ENCODE measurements around the gene ERFE.

- TF ChIP-seq CTCF (IDR thresholded peaks at IDR 0.05) (no peak), POLR2A (IDR thresholded peaks at IDR 0.05; ENCODE audit: low read depth) (no peak)
These were observed 9.0 kb downstream of the ERFE start for GRCh38 chr2:238167761-238168160.

Data from esophagus muscularis mucosa (tissue), 3 donors.